ENCODE results near the gene PLEK2. TPM values are rescaled to one million over a fixed set of nuclear protein-coding genes. Genes with fewer than 3 reads are reported as not detected.

The PLEK2 gene
- total and polyA plus RNA-seq, 2 of the 13 experiments (the other 11 are each of a cell fraction or from before 2014, with no cell fraction given), result 0.26 to 1.5 TPM

DNA sequence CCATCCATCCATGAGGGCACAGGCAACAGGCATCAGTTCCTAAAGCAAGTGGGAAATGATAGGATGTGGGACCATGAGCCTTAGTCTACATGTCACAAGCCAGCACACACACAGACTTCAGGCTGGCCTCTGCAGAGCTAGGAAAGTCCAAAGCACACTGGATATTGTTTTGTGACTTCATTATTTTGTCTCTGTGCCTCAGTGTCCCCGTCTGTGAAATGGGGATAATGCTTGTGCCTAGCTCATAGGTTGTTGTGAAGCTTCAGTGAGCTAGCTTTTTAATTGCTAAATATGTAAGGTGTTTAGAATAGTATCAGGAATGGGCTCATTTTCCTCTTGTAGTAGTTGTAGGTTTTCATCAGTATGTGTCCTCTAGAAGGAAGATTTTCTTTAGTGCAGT, 27.0 kb upstream of the PLEK2 start:
- no peak overlapping the region for H3K4me3 ChIP-seq (replicated peaks in 1 of 3; ENCODE audit: insufficient read depth in 1 of 3, low read depth in 2 of 3, low read length in 3 of 3)
- no TSS peak for BruUV-seq (replicated peaks)
- no peak overlapping the region for H3K27ac ChIP-seq (ENCODE audit: extremely low read length, insufficient read depth, low read length)
- POLR2A ChIA-PET, result interaction anchor here (1.3 kb wide), 1 partner anchor 11 kb away, joined by 4 read pairs; no protein-coding TSS in a partner anchor
- no peak overlapping the region for H3K4me2 ChIP-seq (ENCODE audit: low read depth, low read length)
- peaks cover 42% of the 10 kb centered on the region for H3K4me1 ChIP-seq (ENCODE audit: insufficient read depth, low read length)
- no peak overlapping the region for H2AFZ ChIP-seq (ENCODE audit: low read length)
- intact Hi-C loops (cut with micrococcal nuclease; ENCODE audit: unreplicated experiment), result no loop called here
- FAIRE-seq (no peak), ATAC-seq (no peak), DNase-seq (ENCODE audit: low spot score) (no peak)
- H3K27me3 ChIP-seq (ENCODE audit: control insufficient read depth in 1 of 2, insufficient read depth in 2 of 2, low read length in 2 of 2), result peaks cover 2 to 6% of the 10 kb centered on the region in 2 experiments; a peak in 3 of 5 replicates
- in situ Hi-C loops (cut with HindIII; ENCODE audit: extremely low pct_ligation_motif_present, low pct_unique_long_range_greater_than_20kb), result no loop called here
- H3K79me2 ChIP-seq (ENCODE audit: insufficient read depth, low read length), result no peaks in the 10 kb centered on the region
- no peaks in the 10 kb centered on the region for H3K9me3 ChIP-seq (ENCODE audit: low read length)
- CTCF ChIA-PET (ENCODE audit: low intra/inter-chr PET ratio, low total read pairs), result no interaction called here
- TF ChIP-seq ZSCAN9 (CRISPR knock-in tag; IDR thresholded peaks at IDR 0.05; ENCODE audit: borderline replicate concordance) (no peak), MLLT10 (CRISPR knock-in tag; IDR thresholded peaks at IDR 0.05) (no peak), RFX5 (IDR thresholded peaks at IDR 0.05; ENCODE audit: low read depth, low read length) (no peak), ZNF629 (CRISPR knock-in tag; conservative IDR thresholded peaks at IDR 0.05) (peak; percentile 71), ARID3A (IDR thresholded peaks at IDR 0.05; ENCODE audit: low read depth, low read length) (no peak)
- TF ChIP-seq, protein P1, sequence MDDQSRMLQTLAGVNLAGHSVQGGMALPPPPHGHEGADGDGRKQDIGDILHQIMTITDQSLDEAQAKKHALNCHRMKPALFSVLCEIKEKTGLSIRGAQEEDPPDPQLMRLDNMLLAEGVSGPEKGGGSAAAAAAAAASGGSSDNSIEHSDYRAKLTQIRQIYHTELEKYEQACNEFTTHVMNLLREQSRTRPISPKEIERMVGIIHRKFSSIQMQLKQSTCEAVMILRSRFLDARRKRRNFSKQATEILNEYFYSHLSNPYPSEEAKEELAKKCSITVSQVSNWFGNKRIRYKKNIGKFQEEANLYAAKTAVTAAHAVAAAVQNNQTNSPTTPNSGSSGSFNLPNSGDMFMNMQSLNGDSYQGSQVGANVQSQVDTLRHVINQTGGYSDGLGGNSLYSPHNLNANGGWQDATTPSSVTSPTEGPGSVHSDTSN (CRISPR knock-in tag; IDR thresholded peaks at IDR 0.05; ENCODE audit: borderline replicate concordance), result no peak
- no peaks in the 10 kb centered on the region for H4K20me1 ChIP-seq (ENCODE audit: insufficient read depth, low read length)
- 0% methylated on average over 1 of the region's 1 CpG for WGBS (ENCODE audit: low lambda C conversion rate)
- no peaks in the 10 kb centered on the region for H3K36me3 ChIP-seq (replicated peaks in 1 of 2; ENCODE audit: control insufficient read depth in 1 of 2, insufficient read depth in 2 of 2, low read length in 2 of 2)
- H3K9ac ChIP-seq (ENCODE audit: insufficient read depth, low read depth, low read length), result no peak overlapping the region
